ENCODE measurements around the gene SLC25A19. TPM values are rescaled to one million over a fixed set of nuclear protein-coding genes. Genes with fewer than 3 reads are reported as not detected.

SLC25A19 gene
- total and polyA plus RNA-seq, 9 of the 15 experiments (the other 6 are each of a cell fraction or from before 2014, with no cell fraction given) = 33.4 to 76.6 (median 55.3) TPM

GRCh38 chr17:75271955-75272847 is 17.0 kb downstream of the SLC25A19 start:
- ChIA-PET POLR2A (interaction anchor here (0.8 to 6.8 kb wide), 6 partner anchors 10 to 221 kb away, joined by 3 to 43 read pairs (median 20); partner anchors contain the start of genes GGA3, MRPS7 and SLC25A19), CTCF (ENCODE audit: low intra/inter-chr PET ratio) (interaction anchor here (2.5 kb wide), 1 partner anchor 32 kb away, joined by 13 read pairs; no protein-coding TSS in a partner anchor)
- in situ Hi-C loops (cut with MboI) = no loop called here
- peaks cover 35% of the 10 kb centered on the region for H3K79me2 ChIP-seq (ENCODE audit: control insufficient read depth, insufficient read depth, low read length)
- H3K4me1 ChIP-seq (replicated peaks in 1 of 2; ENCODE audit: control insufficient read depth in 2 of 2, insufficient read depth in 2 of 2, low read length in 2 of 2) = peaks cover 25 to 52% of the 10 kb centered on the region in 2 experiments; a peak in 4 of 5 replicates
- peak overlapping the region; percentile 90 for H2AFZ ChIP-seq (ENCODE audit: low read depth, low read length)
- FAIRE-seq (no peak), DNase-seq (ENCODE audit: extremely low read depth in 1 of 4, low spot score in 3 of 4) (peak in 2 of 4 experiments; percentile 16 to 23), ATAC-seq (no peak; the same call in 2 of the 3 replicates)
- 42% methylated on average over 24 of the region's 24 CpGs for WGBS (ENCODE audit: insufficient coverage, low coverage, missing lambda C conversion rate)
- peak overlapping the region; percentile 93; the same call in 2 of the 3 replicates for H3K27ac ChIP-seq (ENCODE audit: extremely low read depth, low read depth, low read length)
- no peaks in the 10 kb centered on the region for H4K20me1 ChIP-seq (replicated peaks; ENCODE audit: control insufficient read depth, insufficient read depth, low read length)
- intact Hi-C loops (cut with micrococcal nuclease) = loop anchor here (2.0 kb wide), 1 partner anchor 17 kb away; the partner anchor contains the start of gene SLC25A19
- peaks cover 40% of the 10 kb centered on the region; the same call in 2 of the 3 replicates for H3K36me3 ChIP-seq (ENCODE audit: control insufficient read depth, insufficient read depth, low read length)
- peak overlapping the region; percentile 95 for H3K9ac ChIP-seq (ENCODE audit: insufficient read depth in 1 of 2, low read depth in 2 of 2, low read length in 2 of 2)
- H3K9me1 ChIP-seq (ENCODE audit: control insufficient read depth, insufficient read depth, low read length) = no peaks in the 10 kb centered on the region
- peak overlapping the region; percentile 89 for H3K4me2 ChIP-seq (ENCODE audit: insufficient read depth, low read length)
- no TSS peak for BruUV-seq (replicated peaks)
- H3K27me3 ChIP-seq (ENCODE audit: control insufficient read depth in 2 of 2, insufficient read depth in 2 of 2, low read length in 2 of 2) = no peaks in the 10 kb centered on the region
- no peaks in the 10 kb centered on the region for H3K9me3 ChIP-seq (replicated peaks; ENCODE audit: control insufficient read depth, insufficient read depth, low read depth, low read length)
- peak overlapping the region; percentile 97 for H3K4me3 ChIP-seq
- TF ChIP-seq ZBTB9 (CRISPR knock-in tag; IDR thresholded peaks at IDR 0.05) (no peak), ELF1 (tag; IDR thresholded peaks at IDR 0.05) (no peak), NCOR1 (IDR thresholded peaks at IDR 0.05) (no peak), GTF2B (IDR thresholded peaks at IDR 0.05; ENCODE audit: extremely low read depth, insufficient read length) (no peak), RERE (CRISPR knock-in tag; IDR thresholded peaks at IDR 0.05; ENCODE audit: borderline replicate concordance) (no peak), LEF1 (IDR thresholded peaks at IDR 0.05) (no peak), POLR2AphosphoS5 (IDR thresholded peaks at IDR 0.05; ENCODE audit: control insufficient read depth, insufficient read depth, low read depth, low read length) (0 out of 2 replicates have a peak, but pooled peaks have one; percentile 30), ATF6 (CRISPR knock-in tag; IDR thresholded peaks at IDR 0.05) (no peak), NR2F6 (CRISPR knock-in tag; IDR thresholded peaks at IDR 0.05) (no peak), STAT5B (CRISPR knock-in tag; IDR thresholded peaks at IDR 0.05) (no peak), POLR2A (conservative IDR thresholded peaks at IDR 0.05) (peak; percentile 69)
